Activated naive CD4-positive, alpha-beta T cell treated with Interleukin-2 at 50 U/mL for 16 hours (primary cell): ENCODE results near the gene COBL.

Experiments
- DNase-seq: peaks from one replicate; pipeline ENCODE4 v3.0.0-alpha.2; 2020

Gene COBL

DNA sequence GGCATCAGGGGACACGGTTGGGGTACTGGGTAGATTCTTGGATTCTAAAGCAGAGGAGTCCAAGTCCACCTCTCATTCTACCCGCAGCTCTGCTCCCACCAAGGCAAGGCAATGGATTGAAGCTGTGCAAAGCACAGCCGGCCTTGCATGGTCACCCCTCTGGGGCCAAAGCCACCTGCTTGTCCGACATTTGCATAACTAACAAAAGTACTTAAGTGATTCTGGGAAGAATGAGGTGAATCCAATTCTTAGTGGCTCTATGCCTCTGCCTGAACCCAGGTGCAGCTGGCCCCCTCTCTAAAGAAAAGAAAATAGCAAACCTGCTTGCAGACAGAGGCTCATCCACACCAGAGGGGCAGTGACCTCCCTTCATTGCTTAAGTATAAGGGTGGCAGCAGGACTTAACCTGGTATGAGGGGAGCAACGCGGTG lies 10.7 kb upstream of the COBL start:
- no peak for DNase-seq

DNA sequence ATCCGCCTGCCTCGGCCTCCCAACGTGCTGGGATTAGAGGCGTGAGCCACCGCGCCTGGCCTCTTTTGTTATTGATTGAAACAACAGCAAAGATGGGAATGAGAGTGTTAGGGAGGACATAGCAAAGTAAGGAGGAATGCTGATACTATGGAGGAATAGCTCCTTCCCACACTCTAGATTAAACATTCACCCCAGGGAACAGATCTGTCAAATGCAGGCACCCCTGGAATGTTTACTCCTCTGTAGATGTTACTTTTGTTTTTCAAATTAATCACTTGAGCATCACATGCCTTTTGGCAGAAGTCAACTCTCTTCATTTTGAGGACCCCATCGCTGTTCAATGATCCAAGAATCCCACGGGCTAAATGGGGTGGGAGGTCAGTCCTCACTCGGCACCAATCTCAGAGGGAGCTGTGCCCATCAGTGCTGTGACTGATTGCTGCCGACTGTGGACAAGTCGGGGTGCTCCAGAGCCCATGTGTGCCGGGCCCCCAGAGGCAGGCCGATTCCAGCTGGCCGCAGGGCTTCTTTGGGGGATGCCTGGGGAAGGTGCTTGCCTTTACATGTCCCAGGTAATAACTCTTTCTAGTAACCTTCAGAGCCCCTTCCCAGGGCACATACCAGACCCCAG lies 10.2 kb upstream of the COBL start:
- DNase-seq = no peak

DNA sequence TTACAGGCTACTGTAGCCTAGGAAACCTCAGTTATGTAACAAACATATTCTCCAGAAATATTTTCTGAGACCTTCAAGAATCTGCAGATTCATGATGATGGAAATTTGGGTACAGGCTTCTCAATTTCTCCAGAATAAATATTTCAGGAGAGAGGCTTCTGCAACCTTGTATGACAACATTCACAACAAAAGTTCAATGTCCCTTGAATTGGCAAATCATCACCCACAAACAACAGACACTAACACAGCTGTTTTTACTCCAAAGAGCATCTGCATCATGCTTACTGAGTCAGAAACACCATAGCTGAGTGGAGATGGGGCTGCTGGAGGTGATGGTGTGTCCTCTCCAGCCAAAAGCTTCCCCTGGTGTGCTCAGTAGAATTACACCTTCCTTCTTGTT lies 9.3 kb upstream of the COBL start:
- DNase-seq = no peak

DNA sequence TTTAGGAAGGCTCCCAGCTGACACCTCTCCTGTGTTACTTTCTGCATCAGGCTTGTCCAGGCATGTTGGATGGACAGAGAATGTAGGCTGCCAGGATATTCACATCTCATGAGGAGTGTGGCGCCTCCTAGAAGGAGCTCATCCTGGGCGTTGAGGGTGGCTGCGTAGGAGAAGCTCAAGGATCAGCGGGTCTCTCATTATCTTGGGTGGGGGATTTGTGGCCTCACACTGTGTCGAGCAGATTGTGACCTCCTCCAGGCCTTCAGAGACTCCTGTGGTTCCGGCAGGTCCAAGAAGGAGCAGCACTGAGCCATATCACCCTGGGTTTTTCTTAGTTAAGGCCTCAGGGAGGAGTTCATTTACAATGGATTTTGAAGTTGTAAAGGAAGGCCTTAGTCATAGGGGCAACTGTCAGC lies 8.7 kb upstream of the COBL start:
- DNase-seq = no peak

DNA sequence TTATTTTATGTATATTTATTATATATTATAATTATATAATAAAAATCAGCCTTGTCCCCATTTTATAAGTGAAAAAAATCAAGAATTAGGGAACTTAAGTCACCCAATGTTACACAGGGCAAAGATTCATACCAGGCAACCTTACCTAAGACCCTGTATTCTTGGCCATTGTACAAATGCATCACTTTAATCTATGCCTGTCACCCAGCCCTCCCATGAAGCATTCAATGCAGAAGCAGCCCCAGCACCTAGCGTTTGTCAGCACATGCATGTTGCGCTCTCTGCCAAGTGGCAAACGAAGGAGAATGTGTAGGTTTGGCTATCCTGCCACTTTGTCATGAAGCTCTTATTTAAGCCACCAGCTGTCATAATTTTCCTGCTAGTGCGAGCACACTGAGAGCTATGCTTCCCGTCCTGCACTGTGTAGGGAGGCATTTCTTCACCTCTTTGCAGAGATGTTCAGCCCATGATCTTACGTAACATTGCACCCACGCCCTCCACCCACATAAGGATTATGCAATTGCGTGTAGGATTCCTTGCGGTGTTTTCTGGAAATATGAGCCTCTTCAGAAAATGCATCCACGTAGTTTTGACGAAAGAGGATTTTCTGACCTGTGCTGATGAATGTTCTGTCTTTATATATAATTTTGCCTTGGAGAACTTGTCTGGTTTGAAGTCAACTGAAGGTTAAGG lies 7.7 kb upstream of the COBL start:
- DNase-seq = no peak

DNA sequence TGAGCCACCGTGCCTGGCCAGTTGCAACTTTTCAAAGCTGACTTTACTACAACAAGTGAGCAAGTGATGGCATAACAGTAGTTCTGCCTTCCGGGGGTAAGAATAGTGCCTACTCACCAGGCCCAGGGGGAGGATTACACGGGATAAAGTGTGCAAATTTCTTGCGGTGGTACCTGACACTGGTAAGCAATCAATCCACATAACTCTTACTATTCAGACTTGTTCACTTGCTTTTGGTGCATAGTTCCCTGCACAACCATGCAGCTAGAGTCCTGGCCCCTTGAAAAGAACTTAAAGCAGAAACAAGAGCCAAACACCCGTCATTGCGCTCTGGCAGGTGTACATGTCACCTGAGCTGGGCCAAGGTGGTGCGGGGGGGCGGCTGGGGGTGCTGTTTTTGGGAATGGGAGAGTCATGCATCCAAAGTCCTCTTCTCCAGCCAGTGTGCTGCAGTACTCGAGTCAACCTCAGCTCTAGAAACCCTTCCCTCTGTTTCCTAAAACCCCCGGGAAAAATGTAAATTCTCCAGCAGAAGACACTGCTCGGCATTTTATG lies 5.4 kb upstream of the COBL start:
- no peak for DNase-seq

DNA sequence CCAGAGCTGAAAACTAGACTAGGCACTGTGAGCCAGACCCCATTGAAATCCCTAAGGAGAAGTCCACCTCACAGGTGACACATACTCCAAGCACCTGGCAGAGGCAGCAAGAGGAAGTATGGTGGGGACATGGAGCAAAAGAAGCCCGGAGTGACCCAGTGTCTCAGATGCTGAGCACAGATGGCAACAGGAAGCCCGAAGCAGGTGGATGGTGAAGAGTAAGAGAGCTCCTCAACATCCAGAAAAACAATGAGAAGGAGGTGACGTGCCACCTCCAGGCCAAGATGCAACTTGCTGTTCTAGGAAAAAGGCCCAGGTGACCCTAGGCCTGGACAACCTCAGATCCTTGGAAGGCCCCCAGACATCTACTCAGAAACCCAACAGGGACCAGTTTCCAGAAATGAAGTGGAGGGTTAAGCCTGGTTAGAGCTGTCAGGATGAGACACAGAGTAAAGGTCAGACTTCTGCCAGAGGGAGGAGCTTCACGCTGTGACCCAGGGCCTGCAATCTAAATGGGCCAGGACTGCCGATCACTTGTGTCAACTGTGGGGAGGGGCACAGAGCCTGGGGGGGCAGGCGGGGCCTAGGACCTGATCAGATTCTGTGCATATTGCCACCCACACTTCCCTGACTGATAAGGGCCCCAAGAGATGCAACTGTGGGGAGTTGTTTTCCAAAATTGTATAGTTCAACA lies 2.4 kb upstream of the COBL start:
- no peak for DNase-seq

DNA sequence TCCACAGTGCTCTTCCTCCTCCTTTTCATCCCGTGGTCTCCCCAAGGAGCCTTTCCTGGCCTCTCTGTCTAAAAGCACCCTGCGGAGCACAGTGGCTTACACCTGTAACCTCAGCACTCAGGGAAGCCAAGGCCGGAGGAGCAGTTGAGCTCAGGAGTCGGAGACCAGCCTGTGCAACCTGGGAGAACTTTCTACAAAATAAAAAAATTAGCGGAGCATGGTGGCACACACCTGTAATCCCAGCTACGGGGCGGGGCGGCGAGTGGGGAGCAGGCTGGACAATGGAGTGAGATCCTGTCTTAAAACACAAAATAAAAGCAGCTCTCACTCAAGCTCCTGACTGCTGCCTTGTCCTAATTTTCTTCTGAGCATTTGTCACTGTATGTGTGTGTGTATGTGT lies 1.4 kb upstream of the COBL start:
- DNase-seq = no peak

DNA sequence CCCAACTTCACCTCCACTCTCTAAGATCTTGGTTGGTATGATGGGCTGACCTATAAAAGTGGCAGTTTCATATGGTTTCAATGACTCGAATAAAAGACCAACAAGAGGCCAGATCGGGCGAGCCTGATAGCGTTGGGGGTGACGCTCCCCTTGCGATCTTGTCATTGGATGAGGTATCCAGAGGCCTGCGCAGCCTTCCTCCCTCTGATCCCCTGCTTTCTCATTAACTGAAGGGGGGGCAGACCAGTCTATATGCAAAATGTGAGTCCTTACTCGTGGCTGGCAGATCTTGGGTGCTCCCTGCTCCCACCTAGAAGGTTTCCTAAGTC lies 937 bp upstream of the COBL start:
- no peak for DNase-seq

DNA sequence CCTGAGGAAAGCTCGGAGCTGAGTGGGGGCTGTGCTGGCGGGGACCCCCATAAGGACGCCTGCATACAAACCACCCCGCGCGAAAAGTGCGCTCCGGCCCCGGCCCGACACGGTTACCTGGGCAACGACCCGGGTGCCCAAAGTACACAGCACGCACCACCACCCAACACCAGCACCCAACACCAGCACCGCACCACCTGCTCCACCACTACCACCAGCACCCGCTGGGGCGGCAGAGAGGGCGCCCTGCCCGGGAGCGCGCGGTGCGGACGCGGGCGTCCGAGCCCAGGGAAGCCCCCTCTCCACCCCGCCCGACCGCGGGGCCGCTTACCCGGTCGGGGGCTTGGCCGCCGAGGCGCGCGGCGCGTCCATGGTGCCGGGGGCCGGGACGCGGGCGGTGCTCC lies 345 bp downstream of the COBL start:
- no peak for DNase-seq

DNA sequence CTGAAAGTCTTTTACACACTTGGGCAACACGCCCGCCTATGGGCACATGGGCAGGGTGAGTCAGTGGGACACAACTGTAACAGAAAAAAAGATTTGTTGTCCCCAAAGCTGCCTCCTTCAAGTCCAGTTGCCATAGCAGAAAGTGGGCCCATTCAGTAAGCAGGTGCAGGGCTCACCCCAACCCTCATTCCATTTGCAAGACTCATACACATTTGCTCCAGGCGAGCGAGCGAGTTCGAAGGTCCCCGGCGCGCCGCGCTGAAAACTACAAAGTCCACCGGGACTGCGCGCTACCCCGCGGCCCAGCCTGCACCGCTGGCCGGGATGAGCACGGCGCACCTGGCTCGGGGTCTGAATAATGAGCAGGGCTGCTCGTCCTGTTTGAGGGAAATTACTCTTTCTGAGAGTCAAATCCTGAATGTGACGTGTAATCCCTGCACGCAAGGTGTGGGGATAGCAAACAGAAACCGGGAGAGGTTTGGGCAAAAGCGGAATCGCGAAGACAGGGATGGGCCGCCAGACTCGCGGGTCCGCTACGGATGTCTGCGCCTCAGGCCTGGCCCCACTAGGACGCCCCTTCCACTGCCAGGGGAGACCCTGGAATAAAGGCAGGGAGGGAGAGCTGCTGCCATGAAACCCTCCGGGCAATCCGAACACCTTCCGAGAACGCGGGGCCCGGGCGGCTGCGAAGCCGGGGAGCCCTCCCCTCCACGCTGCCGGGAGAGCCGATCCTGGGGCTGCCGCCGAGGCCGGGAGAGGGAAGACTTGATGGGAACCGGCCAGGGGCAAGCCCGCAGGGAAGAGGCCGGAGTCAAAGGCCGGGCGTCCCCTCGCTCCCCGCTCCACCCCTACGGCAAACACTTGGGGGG lies 982 bp downstream of the COBL start:
- no peak for DNase-seq

DNA sequence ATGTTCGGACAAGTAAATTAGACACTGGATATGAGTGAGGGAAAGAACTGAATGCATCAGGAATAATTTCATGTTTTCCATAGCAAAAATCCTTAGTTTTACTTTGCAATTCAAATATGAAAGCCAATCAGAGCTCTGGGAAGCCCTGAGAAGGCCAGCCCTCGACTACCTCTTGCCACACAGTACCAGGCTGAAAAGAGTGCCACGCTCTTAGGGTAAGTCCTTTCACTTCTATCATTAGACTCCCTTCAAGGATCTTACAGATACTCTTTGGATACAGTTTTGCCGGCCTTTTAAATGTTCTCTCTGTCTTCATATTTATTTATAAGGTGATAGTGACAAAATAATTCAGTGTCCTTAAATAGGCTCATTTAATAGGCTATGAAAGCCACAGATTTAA lies 1.9 kb downstream of the COBL start:
- no peak for DNase-seq

DNA sequence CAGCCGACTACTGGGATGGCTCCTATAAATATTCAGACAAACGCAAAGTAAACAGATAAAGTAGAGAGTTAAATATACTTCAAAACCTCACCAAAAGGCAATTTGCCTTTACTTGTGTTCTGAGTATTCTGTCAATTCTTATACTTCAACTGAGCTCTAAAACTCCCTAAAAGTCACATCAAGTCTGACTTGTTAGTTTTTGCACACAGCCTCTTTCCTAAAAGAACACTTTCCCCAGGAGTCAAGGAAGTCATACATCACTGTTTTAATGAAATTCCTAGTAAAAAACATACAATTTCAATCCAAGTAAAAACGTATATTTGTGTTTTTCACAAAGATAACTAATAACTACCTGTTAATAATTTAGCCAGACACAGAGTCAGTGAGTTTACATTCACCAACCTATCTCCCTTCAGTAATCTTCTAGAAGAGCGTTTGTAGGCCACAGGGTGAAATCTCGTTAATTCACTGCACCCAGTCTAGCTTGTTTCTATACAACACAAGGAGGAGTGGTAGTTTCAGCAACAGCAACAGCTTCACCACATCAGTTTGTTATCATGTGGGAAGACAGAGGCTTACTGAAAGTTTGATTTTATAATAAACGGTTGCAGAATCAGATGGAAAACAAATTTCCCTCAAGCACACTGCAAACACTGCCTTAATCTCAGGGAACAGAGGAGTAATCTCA lies 2.7 kb downstream of the COBL start:
- DNase-seq = no peak

DNA sequence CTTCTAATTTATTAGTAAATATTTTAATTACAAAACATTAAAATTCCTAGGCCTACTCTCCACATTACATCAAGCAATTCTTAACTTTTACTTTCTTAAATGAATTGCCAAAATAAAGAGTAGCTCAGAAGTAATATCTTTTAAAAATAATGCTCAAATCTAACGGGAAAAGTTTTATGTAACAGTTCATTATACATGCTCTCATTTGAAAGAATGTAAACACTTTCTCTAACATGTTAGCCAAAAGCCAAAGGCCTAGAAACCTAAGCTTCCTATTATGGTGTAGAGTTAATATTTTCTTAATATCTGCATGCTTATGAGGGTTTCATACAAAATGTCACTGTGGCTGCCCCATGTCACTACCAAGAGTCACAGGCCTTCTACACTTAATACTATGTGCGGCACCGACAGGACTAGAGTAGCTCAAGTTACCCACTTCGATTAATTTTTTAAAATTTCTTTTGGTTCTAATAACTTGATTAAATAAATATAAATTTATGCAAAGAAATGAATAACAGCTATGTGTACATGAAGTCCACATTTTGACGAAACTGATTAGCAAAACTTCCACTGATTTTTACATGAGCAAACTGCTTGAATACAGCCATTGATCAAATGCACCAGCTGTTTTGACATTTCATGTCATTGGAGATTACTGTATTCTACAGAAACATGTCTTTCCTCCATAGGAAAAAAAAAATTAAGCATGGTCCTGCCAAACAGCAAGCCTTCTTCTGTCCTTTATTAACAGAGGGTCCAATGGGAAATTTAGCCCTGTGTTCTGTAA lies 3.5 kb downstream of the COBL start:
- DNase-seq = no peak

DNA sequence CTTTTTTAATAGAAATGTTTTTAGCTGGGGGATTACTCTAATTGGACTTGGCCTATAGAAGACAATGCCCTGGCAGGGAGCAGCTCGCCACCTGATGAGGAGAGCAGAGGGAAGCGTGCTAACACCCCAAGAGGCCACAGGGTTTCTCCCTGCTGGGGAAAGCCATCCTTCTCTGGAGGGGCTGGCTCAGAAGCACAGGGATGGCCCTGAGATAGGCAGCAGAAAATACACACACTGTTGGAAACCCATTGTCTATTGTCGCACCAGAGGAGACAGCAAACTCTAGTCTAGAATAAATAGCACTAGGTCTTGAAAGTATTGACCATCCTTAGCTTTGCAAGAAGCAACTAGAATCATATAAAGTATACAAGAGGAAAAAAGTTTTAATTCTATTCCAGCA lies 5.4 kb downstream of the COBL start:
- DNase-seq = no peak

DNA sequence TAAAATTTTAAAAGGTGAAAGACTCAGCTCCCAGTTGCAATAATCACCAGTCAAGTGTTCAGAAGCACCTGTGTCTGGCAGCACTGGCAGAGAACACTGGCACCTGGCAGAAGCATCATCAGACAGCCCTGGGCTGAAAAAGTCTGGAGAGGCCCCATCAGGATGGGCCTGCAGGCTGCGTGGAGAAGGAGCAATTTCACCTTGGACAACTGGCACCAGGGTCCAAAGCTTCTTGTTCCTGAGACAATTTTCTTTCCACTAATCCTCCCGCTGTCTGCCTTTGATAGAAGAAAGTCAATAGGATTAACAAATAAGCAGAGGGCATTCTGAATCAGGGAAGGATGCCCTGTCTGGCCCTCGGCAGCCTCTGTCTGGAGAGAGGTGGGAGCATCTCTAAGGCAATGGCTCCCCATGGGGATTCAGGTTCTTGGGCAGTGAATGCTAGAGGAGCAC lies 6.5 kb downstream of the COBL start:
- no peak for DNase-seq

DNA sequence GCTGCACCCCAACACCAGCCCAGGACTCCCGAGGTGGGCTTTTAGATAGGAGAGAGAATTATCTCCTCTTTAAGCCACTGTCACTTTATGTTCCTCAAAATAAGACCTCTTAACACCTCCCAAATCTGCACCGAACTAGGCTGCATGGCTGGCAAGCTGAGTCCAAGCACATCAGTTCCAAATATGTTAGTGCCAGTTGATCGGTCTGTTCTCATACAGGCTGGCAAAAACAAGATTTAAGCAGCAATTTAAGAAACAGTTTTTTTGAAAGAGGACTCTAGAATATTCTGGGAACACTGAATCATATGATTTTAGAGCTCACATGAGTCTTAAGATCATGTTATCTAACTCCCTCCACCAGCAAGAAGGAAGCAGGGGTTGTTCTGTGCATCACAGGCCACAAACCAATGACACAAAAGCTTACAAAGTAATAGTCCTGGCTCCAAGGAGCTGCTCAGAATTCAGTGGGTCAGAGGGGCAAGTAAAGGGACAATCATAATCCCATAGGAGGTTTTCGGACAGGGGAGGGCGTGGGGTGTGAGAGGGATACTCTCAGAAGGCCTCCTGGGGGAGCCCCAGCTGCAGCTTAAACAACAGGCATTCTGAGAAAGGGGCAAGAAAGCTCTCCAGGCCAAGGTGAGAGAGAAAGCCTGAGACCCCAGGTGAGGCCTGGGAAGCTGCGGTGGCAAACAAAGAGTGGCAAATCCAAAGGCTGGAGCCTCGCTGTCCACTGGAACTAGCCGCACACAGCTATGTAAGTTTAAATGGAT lies 7.1 kb downstream of the COBL start:
- DNase-seq = no peak

DNA sequence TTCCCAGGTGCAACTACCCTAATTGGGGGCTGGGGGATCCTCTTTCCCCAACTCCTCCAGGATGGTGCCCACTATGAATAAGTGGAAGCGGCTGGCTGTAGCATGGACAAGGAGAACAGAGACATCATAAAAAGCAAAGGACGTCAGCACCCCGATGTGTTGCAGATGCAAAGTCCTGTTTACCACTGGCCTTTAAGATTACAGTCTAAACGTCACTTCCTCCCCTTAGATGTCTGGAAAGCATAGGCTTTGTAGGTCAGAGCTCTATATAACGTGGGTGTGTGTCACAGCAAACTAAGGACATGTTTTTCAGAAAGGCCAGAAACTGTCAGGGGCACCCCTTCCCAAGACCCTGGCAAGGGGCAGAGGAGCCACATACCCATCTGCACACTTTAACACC lies 7.9 kb downstream of the COBL start:
- DNase-seq = no peak

DNA sequence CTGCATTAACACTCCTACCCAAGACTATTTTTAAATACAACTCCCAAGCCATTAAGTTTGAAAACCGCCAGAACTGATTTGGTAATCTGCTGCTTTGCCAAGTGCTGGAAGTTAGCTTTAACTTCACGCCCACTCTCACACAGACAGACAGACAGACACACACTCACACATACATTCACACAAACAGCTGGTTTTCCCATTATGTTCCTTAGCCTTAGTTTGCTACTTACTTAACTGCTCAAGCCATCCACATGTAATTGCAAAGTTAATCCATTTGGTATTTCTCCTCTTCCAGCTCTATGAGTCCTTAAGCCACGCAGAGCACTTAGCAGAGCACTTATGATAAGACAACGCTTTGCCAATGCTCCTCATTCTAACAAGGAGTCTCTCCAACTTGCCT lies 8.3 kb downstream of the COBL start:
- no peak for DNase-seq

DNA sequence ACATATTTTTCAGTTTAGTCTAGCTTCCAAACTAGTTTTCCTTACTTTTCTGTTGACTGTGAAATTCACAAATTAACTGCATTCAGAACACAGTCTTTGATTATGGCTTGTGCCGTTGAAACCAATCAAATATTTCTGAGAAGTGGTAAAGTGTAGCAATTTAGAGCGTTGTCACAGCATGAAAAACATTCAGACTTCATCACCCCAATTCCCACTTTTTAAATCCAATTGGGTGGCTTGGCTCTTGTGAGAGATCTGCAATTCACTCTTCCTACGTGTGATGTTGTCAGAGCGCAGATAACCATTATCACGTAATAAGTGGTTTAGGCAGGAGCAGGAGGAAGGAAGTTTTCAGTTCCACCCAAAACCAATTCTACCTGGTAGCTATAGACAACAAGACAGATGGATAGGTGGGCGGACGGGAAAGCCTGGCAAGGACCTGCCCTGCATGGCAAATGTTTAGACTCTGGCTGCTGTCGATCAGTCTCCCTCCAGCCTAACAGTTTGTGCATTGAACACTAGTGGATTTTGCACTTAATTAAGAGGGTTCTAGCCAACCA lies 8.9 kb downstream of the COBL start:
- no peak for DNase-seq

DNA sequence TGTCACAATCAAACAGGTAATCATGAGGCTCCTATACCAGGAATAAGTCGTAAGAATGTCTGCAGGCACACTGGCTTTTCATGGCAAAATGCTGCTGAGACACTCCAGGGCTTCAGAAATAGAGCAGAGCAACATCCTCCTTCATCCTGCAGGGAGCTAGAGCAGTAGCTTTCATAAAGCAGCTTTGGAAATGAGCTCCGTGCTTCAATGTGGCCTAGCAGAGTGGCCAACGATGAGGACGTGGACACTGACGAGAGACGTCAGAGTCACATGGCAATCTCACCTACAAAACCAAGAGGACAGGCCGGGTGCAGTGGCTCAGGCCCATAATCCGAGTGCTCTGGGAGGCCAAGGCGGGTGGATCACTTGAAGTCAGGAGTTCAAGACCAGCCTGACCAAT lies 9.8 kb downstream of the COBL start:
- DNase-seq = no peak
